Testis (tissue), 3 donors: ENCODE results near the gene AMBP. TPM values are rescaled to one million over a fixed set of nuclear protein-coding genes. Genes with fewer than 3 reads are reported as not detected.

Experiments used
- DNase-seq: peaks from one replicate; pipeline ENCODE4 v3.0.0-alpha.2; 2019
- H3K27ac ChIP-seq, 2 donors: fragments of 200-600 bp; sonication (generic); one replicate each; pipeline ENCODE4 v1.5.1; 2019
- H3K27me3 ChIP-seq: fragments of 200-600 bp; sonication (generic); one replicate; pipeline ENCODE4 v1.5.1; 2019
- H3K36me3 ChIP-seq: fragments of 200-600 bp; sonication (generic); one replicate; pipeline ENCODE4 v1.5.1; 2017; ENCODE audit warnings: low read depth; ENCODE audit errors: missing control alignments
- H3K4me1 ChIP-seq: fragments of 200-600 bp; sonication (generic); one replicate; pipeline ENCODE4 v1.5.1; 2019
- H3K4me3 ChIP-seq, 2 donors: fragments of 200-600 bp; sonication (generic); one replicate each; pipeline ENCODE4 v1.5.1; 2017 to 2019
- H3K9me3 ChIP-seq: fragments of 200-600 bp; sonication (generic); one replicate; pipeline ENCODE4 v1.5.1; 2017
- CTCF ChIP-seq, 3 experiments: fragments of 450-650 bp in 2 of 3; fragments of 200-600 bp in 1 of 3; sonication (generic) in 1 of 3; IDR thresholded peaks; one replicate each; pipeline ENCODE4 v1.5.1; 2016 to 2019; ENCODE audit warnings: antibody characterized with exemption in 3 of 3, mild to moderate bottlenecking in 2 of 3, moderate library complexity in 1 of 3
- POLR2A ChIP-seq: fragments of 450-650 bp; IDR thresholded peaks from one replicate; pipeline ENCODE4 v1.6.1; 2017; ENCODE audit warnings: antibody characterized with exemption, mild to moderate bottlenecking, moderate library complexity
- WGBS, 2 donors: methylation state at CpG; one replicate each; pipeline ENCODE4 v1.1.5; 2018; 5-methylcytosine and 5-hydroxymethylcytosine counted together
- intact Hi-C: fragments of 100-400 bp; cut with DNase I; formaldehyde crosslinking; loops from one replicate; pipeline ENCODE4 v1.15.1; 2023; ENCODE audit warnings: low total_unique reads
- polyA plus RNA-seq: library from polyadenylated mRNA; stranded (reverse); fragments of 350-450 nt; fragmentation: Illumina TruSeq; extraction: RNeasy Lipid Tissue Mini Kit (QIAGEN cat#74804); gene quantifications from one replicate; pipeline ENCODE4 v1.2.3, GENCODE V29; 2014; ENCODE audit warnings: low read depth, low replicate concordance; ENCODE audit not compliant: insufficient read depth
- total RNA-seq, 2 donors: library from RNA; depleted of rRNA; stranded (reverse); fragments of >200 nt; gene quantifications; one replicate each; pipeline ENCODE4 v1.2.3, GENCODE V29; 2016

The AMBP gene
- total and polyA plus RNA-seq, 3 donors from 2014 or later = 0.47 to 0.88 (median 0.68) TPM

- Histone ChIP-seq H3K36me3 (no peaks in the 10 kb centered on the region), H3K27me3 (no peaks in the 10 kb centered on the region), H3K4me3 (no peak overlapping the region), H3K27ac (no peak overlapping the region), H3K9me3 (no peaks in the 10 kb centered on the region), H3K4me1 (no peaks in the 10 kb centered on the region)
- WGBS, 2 donors = 88 to 95% methylated on average over 3 to 6 of the region's 8 CpGs
- no peak for DNase-seq
- intact Hi-C loops = no loop called here
- no peak for TF ChIP-seq POLR2A
- TF ChIP-seq CTCF (IDR thresholded peaks at IDR 0.05) = no peak
Measured at GRCh38 chr9:114091711-114092110, 13.6 kb upstream of the AMBP start.

- Histone ChIP-seq H3K9me3 (no peaks in the 10 kb centered on the region), H3K4me3 (no peak overlapping the region), H3K36me3 (no peaks in the 10 kb centered on the region), H3K4me1 (no peaks in the 10 kb centered on the region), H3K27me3 (no peaks in the 10 kb centered on the region), H3K27ac (no peak overlapping the region)
- intact Hi-C loops = no loop called here
- WGBS, 2 donors = 92 to 94% methylated on average over 4 of the region's 4 CpGs
- TF ChIP-seq CTCF (IDR thresholded peaks at IDR 0.05) (no peak), POLR2A (no peak)
- DNase-seq = no peak
Measured at GRCh38 chr9:114090798-114091197, 12.7 kb upstream of the AMBP start.

GRCh38 chr9:114089206-114089840 is 11.2 kb upstream of the AMBP start:
- Histone ChIP-seq H3K27ac (no peak overlapping the region), H3K4me1 (no peaks in the 10 kb centered on the region), H3K36me3 (no peaks in the 10 kb centered on the region), H3K9me3 (no peaks in the 10 kb centered on the region), H3K4me3 (no peak overlapping the region), H3K27me3 (no peaks in the 10 kb centered on the region)
- intact Hi-C loops = loop anchor here (10.0 kb wide), 1 partner anchor 195 kb away; no protein-coding TSS in a partner anchor
- DNase-seq = no peak
- TF ChIP-seq POLR2A = no peak
- no peak for TF ChIP-seq CTCF (IDR thresholded peaks at IDR 0.05)
- 87 to 97% methylated on average over 4 of the region's 4 CpGs for WGBS, 2 donors

GRCh38 chr9:114088571-114089170 is 10.6 kb upstream of the AMBP start:
- no peaks in the 10 kb centered on the region for H3K27me3 ChIP-seq
- 87 to 92% methylated on average over 7 of the region's 7 CpGs for WGBS, 2 donors
- no peak overlapping the region for H3K27ac ChIP-seq
- H3K36me3 ChIP-seq = no peaks in the 10 kb centered on the region
- no peaks in the 10 kb centered on the region for H3K4me1 ChIP-seq
- DNase-seq = no peak
- no peak overlapping the region for H3K4me3 ChIP-seq
- no peaks in the 10 kb centered on the region for H3K9me3 ChIP-seq
- TF ChIP-seq POLR2A (no peak), CTCF (IDR thresholded peaks at IDR 0.05) (no peak)
- intact Hi-C loops = loop anchor here (10.0 kb wide), 1 partner anchor 196 kb away; no protein-coding TSS in a partner anchor
